K562 (cell line): ENCODE data around the gene CHM.
"Not testable (repeated sequence)": the region's sequence is repeated elsewhere in the genome, so short reads cannot be mapped to it uniquely, and the experiment has no call there.

Source experiments
- ASH1L ChIP-seq: fragments of 450-650 bp; IDR thresholded peaks from 2 replicates; pipeline ENCODE4 v1.6.1; 2018; ENCODE audit warnings: borderline replicate concordance, mild to moderate bottlenecking, low read depth; ENCODE audit not compliant: partially characterized antibody
- FOXK1 ChIP-seq: sonication (generic); formaldehyde crosslinking; IDR thresholded peaks from 2 replicates; pipeline ENCODE4 v1.8.0; 2022; ENCODE audit warnings: missing genetic modification reagents, mild to moderate bottlenecking, borderline replicate concordance
- NFYB ChIP-seq: IDR thresholded peaks from 2 replicates; pipeline ENCODE4 v1.6.1; 2011; ENCODE audit warnings: mild to moderate bottlenecking, moderate library complexity; ENCODE audit not compliant: insufficient read length; ENCODE audit errors: extremely low read depth
- TAF1 ChIP-seq: IDR thresholded peaks from 2 replicates; pipeline ENCODE4 v1.6.1; 2011; ENCODE audit warnings: mild to moderate bottlenecking, low read length, moderate library complexity; ENCODE audit not compliant: insufficient read depth, control insufficient read depth, severe bottlenecking; ENCODE audit errors: extremely low read depth
- USF2 ChIP-seq: sonication (generic); formaldehyde crosslinking; IDR thresholded peaks from 2 replicates; pipeline ENCODE4 v1.5.0; 2020; ENCODE audit warnings: missing genetic modification reagents
- ZNF778 ChIP-seq: fragments of 450-650 bp; formaldehyde crosslinking; IDR thresholded peaks from 2 replicates; pipeline ENCODE4 v1.4.0; 2020; ENCODE audit warnings: mild to moderate bottlenecking, moderate library complexity

- not testable (repeated sequence) for TF ChIP-seq ZNF778 (CRISPR knock-in tag); NFYB; FOXK1 (CRISPR knock-in tag); TAF1; USF2 (CRISPR knock-in tag); ASH1L
Measured at GRCh38 chrX:86009803-86010202, 37.6 kb downstream of the CHM start.
